ENCODE results near the gene RANBP10. TPM values are rescaled to one million over a fixed set of nuclear protein-coding genes. Genes with fewer than 3 reads are reported as not detected.

RANBP10 gene
- total and polyA plus RNA-seq, 2 of the 8 experiments (the other 6 are each of a cell fraction or from before 2014, with no cell fraction given), result 14.2 to 16.8 TPM

DNA sequence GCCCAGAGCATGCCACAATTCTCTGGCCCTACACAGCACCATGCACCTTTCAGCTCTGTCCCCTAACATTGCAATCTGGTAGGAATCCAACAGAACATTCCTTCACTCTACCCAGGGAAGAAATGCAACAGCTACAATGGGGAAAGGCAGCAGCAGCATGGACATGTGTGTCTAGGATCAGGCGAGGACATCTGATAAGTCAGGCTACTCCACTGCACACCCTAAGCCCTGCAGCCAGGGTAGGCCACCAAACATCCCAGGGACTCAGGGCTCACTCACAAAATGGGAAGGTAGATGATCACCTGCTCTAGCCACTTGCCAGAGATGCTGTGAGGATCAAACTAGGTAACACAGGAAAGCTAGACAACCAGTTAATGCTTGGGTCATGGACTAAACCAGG is 5.1 kb downstream of the RANBP10 start:
- H3K14ac ChIP-seq (ENCODE audit: insufficient read length), result no peak overlapping the region
- H3K23ac ChIP-seq (ENCODE audit: insufficient read length), result no peak overlapping the region
- H3K4me1 ChIP-seq (replicated peaks in 1 of 4; ENCODE audit: control insufficient read depth in 3 of 4, insufficient read depth in 4 of 4, low read length in 3 of 4), result peaks cover 4 to 7% (median 5%) of the 10 kb centered on the region in 4 experiments; a peak in 6 of 7 replicates
- H3K4ac ChIP-seq (replicated peaks; ENCODE audit: insufficient read length, low read depth, low read length), result no peak overlapping the region
- H2AFZ ChIP-seq (ENCODE audit: low read length), result no peak overlapping the region
- 100% methylated on average over 1 of the region's 1 CpG; no CpG with 5 or more reads in 1 of the 2 experiments for WGBS, 2 experiments (ENCODE audit: extremely low coverage in 1 of 2, insufficient coverage in 1 of 2, insufficient read length in 1 of 2, insufficient replicate concordance in 2 of 2, low coverage in 1 of 2, low lambda C conversion rate in 2 of 2, missing lambda C conversion rate in 1 of 2)
- no peak overlapping the region for H3K9ac ChIP-seq (replicated peaks in 1 of 4; ENCODE audit: extremely low read depth in 1 of 4, low read depth in 3 of 4, low read length in 3 of 4)
- H2BK15ac ChIP-seq (ENCODE audit: low read length), result no peak overlapping the region
- no peak overlapping the region for H3K4me2 ChIP-seq (ENCODE audit: insufficient read depth in 1 of 2, low read depth in 2 of 2, low read length in 2 of 2)
- H4K91ac ChIP-seq (replicated peaks; ENCODE audit: insufficient read length, low read length), result no peak overlapping the region
- H3K18ac ChIP-seq (ENCODE audit: extremely low read depth, low read length), result no peak overlapping the region
- no peak overlapping the region for H3K4me3 ChIP-seq (ENCODE audit: extremely low read depth in 1 of 4, insufficient read depth in 2 of 4, low read depth in 3 of 4, low read length in 4 of 4)
- no peak overlapping the region for H4K5ac ChIP-seq (ENCODE audit: insufficient read length, low read depth, low read length)
- ChIA-PET POLR2A (ENCODE audit: partially characterized antibody) (interaction anchor here (0.8 kb wide), 1 partner anchor 124 kb away, joined by 3 read pairs; no protein-coding TSS in a partner anchor), CTCF (ENCODE audit: partially characterized antibody) (interaction anchor here (0.6 to 1.5 kb wide), 7 partner anchors 9 to 135 kb away, joined by 3 to 8 read pairs (median 4); partner anchors contain the start of gene ENKD1)
- H2AK5ac ChIP-seq (ENCODE audit: low read depth, low read length), result no peak overlapping the region
- peaks cover 5 to 37% of the 10 kb centered on the region in 2 experiments; a peak in 3 of 4 replicates for H3K79me2 ChIP-seq (ENCODE audit: control insufficient read depth in 1 of 2, insufficient read depth in 2 of 2, low read length in 2 of 2)
- DNase-seq (ENCODE audit: low read depth in 1 of 2, low spot score in 2 of 2) (no peak), FAIRE-seq (no peak)
- H3K79me1 ChIP-seq (ENCODE audit: low read depth, low read length), result peaks cover 15% of the 10 kb centered on the region
- no peak overlapping the region for H2BK5ac ChIP-seq (ENCODE audit: low read depth, low read length)
- H3K9me3 ChIP-seq (ENCODE audit: insufficient read depth in 2 of 2, low read depth in 1 of 2, low read length in 1 of 2), result no peaks in the 10 kb centered on the region
- no peak overlapping the region for H3K27ac ChIP-seq (ENCODE audit: low read depth, low read length)
- no peak overlapping the region for H2BK12ac ChIP-seq (ENCODE audit: low read depth, low read length)
- H3K27me3 ChIP-seq (replicated peaks in 1 of 4; ENCODE audit: control insufficient read depth in 3 of 4, extremely low read depth in 1 of 4, insufficient read depth in 3 of 4, low read length in 3 of 4), result no peaks in the 10 kb centered on the region
- TF ChIP-seq NRF1 (IDR thresholded peaks at IDR 0.05; ENCODE audit: low read depth, low read length) (no peak), GTF2F1 (IDR thresholded peaks at IDR 0.05; ENCODE audit: borderline replicate concordance, low read depth, low read length) (no peak), BRCA1 (IDR thresholded peaks at IDR 0.05; ENCODE audit: low read depth, low read length) (no peak), KDM4A (IDR thresholded peaks at IDR 0.05; ENCODE audit: low read depth, low read length, severe bottlenecking) (no peak), SP1 (IDR thresholded peaks at IDR 0.05; ENCODE audit: low read depth, low read length) (no peak), BACH1 (IDR thresholded peaks at IDR 0.05; ENCODE audit: low read length) (no peak), CREB1 (IDR thresholded peaks at IDR 0.05) (no peak), TBP (IDR thresholded peaks at IDR 0.05; ENCODE audit: low read depth, low read length) (no peak), RNF2 (IDR thresholded peaks at IDR 0.05; ENCODE audit: borderline replicate concordance, low read depth, low read length, missing control alignments, poor library complexity, severe bottlenecking) (no peak), SUZ12 (IDR thresholded peaks at IDR 0.05; ENCODE audit: low read length) (no peak), CBX5 (IDR thresholded peaks at IDR 0.05; ENCODE audit: low read depth, low read length) (no peak), TCF12 (IDR thresholded peaks at IDR 0.05; ENCODE audit: low read depth, low read length) (no peak)
- peaks cover 0 to 11% (median 0%) of the 10 kb centered on the region in 4 experiments; a peak in 3 of 8 replicates for H3K36me3 ChIP-seq (ENCODE audit: control insufficient read depth in 2 of 4, insufficient read depth in 4 of 4, low read length in 3 of 4)
- H3K23me2 ChIP-seq (ENCODE audit: low read depth, low read length), result peaks cover 8% of the 10 kb centered on the region; the same call in 1 of the 2 replicates
- H3K56ac ChIP-seq (replicated peaks; ENCODE audit: insufficient read length, low read depth, low read length), result no peak overlapping the region
- H2BK20ac ChIP-seq (ENCODE audit: low read length), result no peak overlapping the region
- H4K8ac ChIP-seq (ENCODE audit: extremely low read depth, insufficient read depth, low read length), result no peak overlapping the region
- no peak overlapping the region for H2BK120ac ChIP-seq (replicated peaks; ENCODE audit: low read depth, low read length)
- H4K20me1 ChIP-seq (replicated peaks in 1 of 2; ENCODE audit: control insufficient read depth in 1 of 2, insufficient read depth in 2 of 2, low read length in 2 of 2), result peaks cover 3 to 19% of the 10 kb centered on the region in 2 experiments
